Neural cell (in vitro differentiated cells): ENCODE measurements around the gene EXD3.

Source experiments
- CTCF ChIP-seq: fragments of 450-650 bp; IDR thresholded peaks from 2 replicates; pipeline ENCODE4 v1.5.1; 2014; ENCODE audit warnings: antibody characterized with exemption, mild to moderate bottlenecking, moderate library complexity; ENCODE audit not compliant: poor library complexity, severe bottlenecking
- EP300 ChIP-seq: fragments of 450-650 bp; conservative IDR thresholded peaks from 2 replicates; pipeline ENCODE4 v1.6.1; 2014; ENCODE audit warnings: antibody characterized with exemption, mild to moderate bottlenecking, moderate library complexity; ENCODE audit not compliant: poor library complexity, severe bottlenecking
- EZH2 ChIP-seq: fragments of 200-600, 300-800 bp; shearing (Covaris generic), sonication (generic); IDR thresholded peaks from 2 replicates; pipeline ENCODE4 v1.6.1; 2014; ENCODE audit warnings: antibody characterized with exemption, low read length, borderline replicate concordance, mild to moderate bottlenecking; ENCODE audit not compliant: insufficient read depth, poor library complexity, severe bottlenecking
- POLR2AphosphoS5 ChIP-seq: IDR thresholded peaks from 2 replicates; pipeline ENCODE4 v1.6.1; 2012
- RAD21 ChIP-seq: fragments of 450-650 bp; conservative IDR thresholded peaks from 2 replicates; pipeline ENCODE4 v1.6.1; 2014; ENCODE audit warnings: antibody characterized with exemption, mild to moderate bottlenecking, moderate library complexity
- SMC3 ChIP-seq: fragments of 450-650 bp; conservative IDR thresholded peaks from 2 replicates; pipeline ENCODE4 v1.6.1; 2014; ENCODE audit warnings: antibody characterized with exemption, mild to moderate bottlenecking, moderate library complexity; ENCODE audit not compliant: poor library complexity

GRCh38 chr9:137365056-137365455 is 57.9 kb downstream of the EXD3 start:
- no peak for TF ChIP-seq RAD21
- TF ChIP-seq EZH2: no peak
- no peak for TF ChIP-seq EP300
- TF ChIP-seq CTCF: no peak
- TF ChIP-seq SMC3: no peak
- no peak for TF ChIP-seq POLR2AphosphoS5
